ENCODE data around the gene PNKD. TPM values are rescaled to one million over a fixed set of nuclear protein-coding genes. Genes with fewer than 3 reads are reported as not detected.
A peak's percentile ranks its signal among the peaks of the same experiment; 100 is the strongest.

Gene PNKD
- total RNA-seq, 2 donors from 2014 or later, result 25.1 to 30.4 TPM

GRCh38 chr2:218360453-218360852 is 90.1 kb downstream of the PNKD start:
- no peak for ATAC-seq
- Mint-ChIP-seq H3K9me3 (no peaks in the 10 kb centered on the region), H3K27ac (no peak overlapping the region), H3K36me3 (no peaks in the 10 kb centered on the region)
- DNase-seq (ENCODE audit: low spot score in 2 of 2), result no peak

GRCh38 chr2:218362606-218363005 is 92.3 kb downstream of the PNKD start:
- Mint-ChIP-seq H3K27ac (no peak overlapping the region), H3K36me3 (no peaks in the 10 kb centered on the region), H3K9me3 (no peaks in the 10 kb centered on the region)
- ATAC-seq (no peak), DNase-seq (ENCODE audit: low spot score in 2 of 2) (no peak)

- H3K9me3 Mint-ChIP-seq, result no peaks in the 10 kb centered on the region
- peak overlapping the region in 1 of 2 donors; percentile 29 for H3K27ac Mint-ChIP-seq
- DNase-seq (ENCODE audit: low spot score in 2 of 2) (no peak), ATAC-seq (no peak)
- H3K36me3 Mint-ChIP-seq, result no peaks in the 10 kb centered on the region
Observed at GRCh38 chr2:218363736-218364135, 93.4 kb downstream of the PNKD start.

GRCh38 chr2:218364196-218364595 is 93.9 kb downstream of the PNKD start:
- no peak for DNase-seq (ENCODE audit: low spot score in 2 of 2)
- no peak overlapping the region for H3K27ac Mint-ChIP-seq
- H3K9me3 Mint-ChIP-seq, result no peaks in the 10 kb centered on the region
- no peaks in the 10 kb centered on the region for H3K36me3 Mint-ChIP-seq
- ATAC-seq, result no peak

GRCh38 chr2:218366621-218367414 is 96.5 kb downstream of the PNKD start:
- Mint-ChIP-seq H3K27ac (no peak overlapping the region), H3K9me3 (no peaks in the 10 kb centered on the region), H3K36me3 (no peaks in the 10 kb centered on the region)
- no peak for DNase-seq (ENCODE audit: low spot score in 2 of 2)
- ATAC-seq, result no peak

- Mint-ChIP-seq H3K27ac (peak overlapping the region in 1 of 2 donors; percentile 44), H3K36me3 (no peaks in the 10 kb centered on the region), H3K9me3 (no peaks in the 10 kb centered on the region)
- peak; percentile 68 to 88 for DNase-seq (ENCODE audit: low spot score in 2 of 2)
- ATAC-seq, result peak; percentile 97 to 98
Observed at GRCh38 chr2:218367415-218368149, 97.3 kb downstream of the PNKD start.

GRCh38 chr2:218368150-218368528 is 97.8 kb downstream of the PNKD start:
- Mint-ChIP-seq H3K9me3 (no peaks in the 10 kb centered on the region), H3K27ac (no peak overlapping the region), H3K36me3 (no peaks in the 10 kb centered on the region)
- no peak for DNase-seq (ENCODE audit: low spot score in 2 of 2)
- ATAC-seq, result no peak

- no peak overlapping the region for H3K27ac Mint-ChIP-seq
- ATAC-seq, result no peak
- DNase-seq (ENCODE audit: low spot score in 2 of 2), result no peak
- no peaks in the 10 kb centered on the region for H3K9me3 Mint-ChIP-seq
- H3K36me3 Mint-ChIP-seq, result no peaks in the 10 kb centered on the region
Observed at GRCh38 chr2:218368621-218369153, 98.4 kb downstream of the PNKD start.

GRCh38 chr2:218369330-218369729 is 99.0 kb downstream of the PNKD start:
- no peak for DNase-seq (ENCODE audit: low spot score in 2 of 2)
- Mint-ChIP-seq H3K36me3 (no peaks in the 10 kb centered on the region), H3K9me3 (no peaks in the 10 kb centered on the region), H3K27ac (no peak overlapping the region)
- ATAC-seq, result no peak

GRCh38 chr2:218370410-218371063 is 100.2 kb downstream of the PNKD start:
- no peak overlapping the region for H3K27ac Mint-ChIP-seq
- no peaks in the 10 kb centered on the region for H3K9me3 Mint-ChIP-seq
- ATAC-seq, result no peak
- H3K36me3 Mint-ChIP-seq, result no peaks in the 10 kb centered on the region
- no peak for DNase-seq (ENCODE audit: low spot score in 2 of 2)

- no peak overlapping the region for H3K27ac Mint-ChIP-seq
- H3K36me3 Mint-ChIP-seq, result no peaks in the 10 kb centered on the region
- no peak for DNase-seq (ENCODE audit: low spot score in 2 of 2)
- no peaks in the 10 kb centered on the region for H3K9me3 Mint-ChIP-seq
- no peak for ATAC-seq
Observed at GRCh38 chr2:218371983-218372350, 101.6 kb downstream of the PNKD start.

- Mint-ChIP-seq H3K27ac (no peak overlapping the region), H3K9me3 (no peaks in the 10 kb centered on the region)
Observed at GRCh38 chr2:218374795-218375194, 104.5 kb downstream of the PNKD start.

GRCh38 chr2:218375212-218375611 is 104.9 kb downstream of the PNKD start:
- H3K9me3 Mint-ChIP-seq, result no peaks in the 10 kb centered on the region
- no peak for ATAC-seq
- no peak overlapping the region for H3K27ac Mint-ChIP-seq
- H3K36me3 Mint-ChIP-seq, result no peaks in the 10 kb centered on the region
- no peak for DNase-seq (ENCODE audit: low spot score in 2 of 2)

More at GRCh38 chr2:218374795-218375194, 104.5 kb downstream of the PNKD start:
- ATAC-seq (no peak), DNase-seq (ENCODE audit: low spot score in 2 of 2) (no peak)
- no peaks in the 10 kb centered on the region for H3K36me3 Mint-ChIP-seq

GRCh38 chr2:218378053-218378452 is 107.7 kb downstream of the PNKD start:
- no peak for DNase-seq (ENCODE audit: low spot score in 2 of 2)
- Mint-ChIP-seq H3K27ac (no peak overlapping the region), H3K36me3 (no peaks in the 10 kb centered on the region), H3K9me3 (no peaks in the 10 kb centered on the region)
- ATAC-seq, result no peak

GRCh38 chr2:218381916-218382366 is 111.6 kb downstream of the PNKD start, which contains the start of gene SLC11A1:
Gene SLC11A1, plus strand, starts transcription at chr2:218382273. Its CDS starts 96 bp downstream, at chr2:218382369.
- Mint-ChIP-seq H3K27ac (peak within 1 kb of the TSS in 1 of 2 donors; percentile 44), H3K9me3 (no peaks in the 10 kb centered on the region), H3K36me3 (no peaks in the 10 kb centered on the region)
- ATAC-seq (no peak), DNase-seq (ENCODE audit: low spot score in 2 of 2) (no peak)

- Mint-ChIP-seq H3K27ac (no peak overlapping the region), H3K9me3 (no peaks in the 10 kb centered on the region), H3K36me3 (no peaks in the 10 kb centered on the region)
- DNase-seq (ENCODE audit: low spot score in 2 of 2), result no peak
- ATAC-seq, result no peak
Observed at GRCh38 chr2:218382785-218383184, 112.5 kb downstream of the PNKD start.
